HG02938 (cell line): ENCODE data around the gene COMMD2.

Experiments used
- ATAC-seq: cut with Tn5 transposase; IDR thresholded peaks from one replicate; pipeline ENCODE4 v1.9.1; 2021; ENCODE audit warnings: mild to moderate bottlenecking, moderate library complexity; ENCODE audit not compliant: unreplicated experiment

The COMMD2 gene

DNA sequence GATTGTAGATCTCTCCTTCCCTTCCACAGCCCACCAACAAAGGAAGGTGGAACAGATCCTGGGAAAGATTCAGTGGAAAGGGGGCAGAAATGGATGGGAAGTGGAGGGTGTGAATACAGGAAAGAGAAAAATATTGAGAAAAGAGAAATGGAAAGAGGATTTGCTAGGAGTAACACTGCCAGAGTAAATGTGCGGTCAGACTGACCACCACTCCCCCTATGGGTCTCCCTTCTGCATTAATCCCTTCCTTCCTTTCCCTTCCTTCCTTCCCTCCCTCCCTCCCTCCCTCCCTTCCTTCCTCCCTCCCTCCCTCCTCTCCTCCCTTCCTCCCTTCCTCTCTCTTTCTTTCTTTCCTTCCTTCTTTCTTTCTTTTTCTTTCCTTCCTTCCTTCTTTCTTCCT is 12.0 kb upstream of the COMMD2 start:
- ATAC-seq: no peak

DNA sequence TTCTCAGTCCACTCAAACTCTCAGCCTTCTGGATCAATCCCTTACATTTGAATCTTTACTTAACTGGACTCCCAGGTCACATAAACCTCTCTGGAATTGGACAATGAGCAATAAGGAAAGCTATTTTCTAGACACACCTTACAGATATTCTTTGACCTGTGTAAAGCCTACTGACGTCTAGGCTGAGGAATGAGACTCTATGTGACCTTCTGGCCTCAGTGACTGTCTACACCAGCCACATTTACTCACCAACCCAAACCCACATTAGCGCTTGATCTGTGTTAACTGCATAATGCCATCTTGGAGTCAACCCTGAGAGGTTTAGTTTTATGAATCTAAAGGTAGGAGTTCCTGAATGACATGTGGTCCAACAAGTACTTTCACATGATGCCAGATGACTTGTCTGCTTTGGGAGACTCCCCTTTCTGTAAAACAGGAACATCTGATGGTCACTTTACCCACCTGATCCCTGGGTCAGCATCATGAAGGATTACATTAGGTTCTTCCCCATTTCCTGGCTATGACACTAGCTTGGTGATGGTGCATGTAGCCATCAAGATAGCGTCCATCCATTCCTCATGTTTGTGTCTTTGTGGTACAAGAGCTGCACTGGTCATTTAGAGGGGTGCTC is 11.4 kb upstream of the COMMD2 start:
- no peak for ATAC-seq

DNA sequence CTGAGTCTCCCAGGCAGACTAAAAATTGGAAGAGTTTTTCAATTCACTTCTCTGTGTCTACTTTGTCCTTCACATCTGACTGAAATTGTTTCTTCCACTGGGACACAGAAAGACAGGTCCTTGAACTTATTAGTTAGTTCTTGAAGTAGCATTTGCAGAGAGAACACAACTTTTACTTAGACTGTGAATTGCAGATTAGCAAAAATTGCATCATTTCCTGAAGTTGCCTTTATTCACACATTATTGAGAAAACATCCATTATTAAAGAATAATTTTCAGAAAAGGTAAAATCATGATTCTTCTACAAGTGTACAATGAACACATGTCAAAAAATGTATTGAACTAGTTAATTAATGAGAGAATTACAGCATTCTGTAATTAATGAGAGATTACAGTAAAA is 1.4 kb upstream of the COMMD2 start:
- ATAC-seq: no peak

DNA sequence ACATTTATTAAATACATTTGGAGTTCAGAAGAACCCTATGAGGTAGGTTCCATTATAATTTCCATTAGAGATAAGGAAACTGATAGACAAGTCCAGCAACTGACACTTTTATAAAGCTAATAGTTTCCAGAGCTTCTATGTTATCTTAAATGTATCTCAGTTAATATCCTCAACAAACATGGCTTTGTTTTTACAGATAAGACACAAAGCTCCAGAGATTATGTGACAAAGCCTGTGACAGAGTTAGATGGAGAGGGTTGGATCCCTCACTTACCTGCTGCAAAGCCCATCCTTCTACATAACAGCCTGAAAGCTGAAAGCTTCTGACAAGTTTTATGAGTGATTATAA is 473 bp upstream of the COMMD2 start:
- no peak for ATAC-seq

DNA sequence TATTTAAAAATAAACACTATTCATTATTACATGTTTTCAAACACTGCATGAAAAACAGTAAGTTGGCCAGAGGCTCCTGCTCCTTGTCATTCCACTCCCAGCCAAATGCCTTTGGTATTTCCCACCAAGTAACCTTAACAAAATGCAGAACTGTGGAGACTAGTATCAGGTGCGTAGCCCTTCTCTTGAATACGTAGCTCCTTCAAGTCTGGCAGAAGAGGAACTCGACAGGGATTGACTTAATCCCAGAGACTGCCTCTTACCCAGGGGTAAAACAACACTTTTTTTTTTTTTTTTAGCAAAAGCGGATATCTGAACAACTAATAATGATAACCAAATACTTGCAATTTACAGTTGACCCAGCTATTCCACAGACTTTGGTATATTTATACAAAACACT is 738 bp downstream of the COMMD2 start:
- no peak for ATAC-seq

DNA sequence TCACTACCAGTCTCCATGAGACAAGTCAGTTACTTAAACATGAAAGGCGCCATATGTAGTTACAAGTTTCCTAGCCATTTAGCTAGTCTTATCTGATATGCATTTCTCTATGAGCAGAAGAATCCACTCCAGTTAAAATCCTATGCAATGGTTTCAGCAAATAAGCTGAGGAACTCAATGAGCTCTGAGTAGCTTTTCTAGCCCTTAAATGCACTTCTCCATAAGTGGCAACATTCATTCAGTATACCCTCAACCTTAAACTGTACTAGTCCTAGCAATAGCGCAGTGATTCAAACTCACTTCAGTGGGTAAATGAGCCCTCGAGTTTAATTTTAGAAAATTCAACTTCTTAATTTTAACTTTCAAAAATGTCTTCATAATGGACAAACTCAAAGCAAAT is 7.7 kb downstream of the COMMD2 start:
- ATAC-seq: no peak

DNA sequence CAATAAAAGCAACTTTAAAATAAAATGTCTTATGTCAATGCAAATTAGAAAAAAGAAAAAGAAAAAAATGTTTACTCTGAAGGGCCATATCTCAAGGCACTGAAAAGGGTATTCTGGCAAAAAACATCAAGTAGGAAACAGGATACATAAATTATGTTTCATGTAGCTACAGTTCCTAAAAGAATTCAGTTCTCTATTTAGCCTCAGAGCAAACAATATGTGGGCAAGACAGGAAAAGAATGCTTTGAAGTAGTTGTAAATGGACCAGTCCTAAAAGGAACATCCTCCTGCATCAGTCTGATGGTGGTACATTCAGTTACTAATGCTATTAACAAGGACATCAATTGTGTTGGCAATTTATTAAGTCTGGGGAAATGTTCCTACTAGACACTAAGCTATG is 8.1 kb downstream of the COMMD2 start:
- ATAC-seq: no peak

DNA sequence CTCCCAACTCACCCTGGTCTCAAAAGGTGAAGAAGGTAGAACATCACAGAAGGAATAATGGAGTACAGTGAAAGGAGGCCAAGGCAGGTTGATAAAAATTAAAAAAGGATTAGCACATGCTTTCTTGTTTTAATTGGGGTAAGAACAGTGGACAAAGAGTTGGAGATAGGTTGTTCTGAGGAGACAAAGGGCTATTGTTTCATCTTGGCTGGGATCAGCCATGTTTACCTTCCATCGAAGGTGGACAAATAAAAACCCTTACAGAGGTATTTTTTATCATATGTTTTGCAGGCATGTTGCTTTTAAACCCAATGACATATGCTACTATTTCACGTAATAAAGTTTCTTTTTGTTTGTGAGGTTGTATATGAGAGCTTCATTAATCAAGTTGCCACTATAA is 12.9 kb downstream of the COMMD2 start:
- ATAC-seq: no peak

DNA sequence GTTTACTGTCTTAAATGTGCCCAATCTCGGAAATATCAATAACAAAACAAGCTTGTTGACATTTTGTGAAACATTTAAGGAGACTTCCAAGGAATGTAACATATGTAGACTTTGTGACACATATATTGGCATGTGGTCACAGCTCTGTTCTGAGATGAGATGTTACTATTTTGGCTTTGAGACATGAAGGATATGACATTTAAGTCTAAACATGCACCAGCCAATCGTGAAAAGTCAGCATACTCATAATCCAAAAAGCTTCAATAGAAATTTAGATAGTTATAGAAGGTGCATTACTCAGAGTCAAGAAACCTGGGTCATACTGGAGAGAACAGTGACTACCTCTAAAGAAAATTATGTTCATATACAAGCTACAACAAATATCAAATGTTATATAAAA is 13.4 kb downstream of the COMMD2 start:
- ATAC-seq: no peak

DNA sequence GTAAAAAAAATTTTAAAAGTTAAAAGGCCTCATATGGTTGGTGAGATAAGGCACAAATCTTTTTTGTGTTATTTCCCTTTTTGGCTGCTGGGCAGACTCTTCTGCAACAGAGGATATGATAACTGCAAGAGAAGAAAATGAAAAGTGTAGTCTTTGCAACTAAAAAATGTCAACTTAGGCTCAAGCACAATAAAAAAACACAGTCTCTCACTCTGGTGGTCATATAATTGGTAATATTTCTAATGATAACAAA is 15.4 kb downstream of the COMMD2 start:
- no peak for ATAC-seq

DNA sequence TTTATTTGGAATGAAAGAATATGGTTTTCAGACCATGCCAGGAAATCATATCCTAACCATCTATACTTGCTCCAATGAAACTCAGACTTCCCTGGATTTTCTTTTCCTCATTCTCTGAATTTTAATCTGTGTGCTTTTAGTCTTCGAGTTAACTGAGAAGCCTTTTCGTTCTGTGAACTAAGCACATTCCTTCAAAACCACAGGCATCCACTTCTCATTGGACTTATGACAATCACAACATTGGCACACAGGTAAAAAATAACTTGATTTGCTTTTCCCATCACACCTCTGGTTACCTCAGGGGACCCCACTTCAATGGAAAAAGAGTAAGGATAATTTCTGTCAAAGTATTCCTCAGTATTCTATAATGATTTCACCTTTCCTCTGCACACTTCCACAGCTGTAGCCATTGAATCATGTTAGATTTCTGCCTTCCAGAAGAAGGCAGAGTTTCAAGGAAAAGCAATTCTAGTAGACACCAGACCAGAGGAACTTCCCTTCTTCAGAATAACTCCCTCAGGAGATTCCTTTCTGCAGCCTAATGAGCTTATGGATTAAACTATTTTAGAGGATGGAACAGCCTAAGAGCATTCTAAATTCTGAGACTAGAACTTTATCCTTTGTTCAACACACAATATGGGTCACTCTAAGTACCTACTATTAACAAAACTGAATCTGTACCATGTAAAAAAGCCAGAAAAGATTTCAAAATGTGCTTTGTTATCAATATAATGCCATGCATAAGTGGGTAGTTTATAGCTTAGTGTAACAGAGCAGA is 15.9 kb downstream of the COMMD2 start:
- ATAC-seq: no peak

DNA sequence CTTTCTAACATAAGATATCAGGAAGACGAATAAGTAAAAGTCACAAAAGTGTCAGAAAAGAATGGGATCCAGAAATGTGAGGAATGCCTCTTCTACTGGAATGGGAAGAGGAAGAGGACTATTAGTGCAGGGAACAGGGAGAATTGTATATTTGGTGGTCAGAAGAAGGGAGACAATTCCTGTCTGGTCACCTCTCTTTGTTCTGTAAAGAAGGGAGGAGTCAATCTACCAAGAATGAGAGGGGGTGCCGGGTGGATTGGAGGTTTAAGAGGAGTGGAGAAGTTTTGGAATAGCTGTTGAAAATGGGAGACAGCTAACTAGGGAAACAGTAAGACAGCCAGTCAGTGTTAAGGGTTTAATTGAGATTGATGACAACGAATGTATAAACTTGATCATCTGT is 20.1 kb downstream of the COMMD2 start:
- ATAC-seq: no peak

DNA sequence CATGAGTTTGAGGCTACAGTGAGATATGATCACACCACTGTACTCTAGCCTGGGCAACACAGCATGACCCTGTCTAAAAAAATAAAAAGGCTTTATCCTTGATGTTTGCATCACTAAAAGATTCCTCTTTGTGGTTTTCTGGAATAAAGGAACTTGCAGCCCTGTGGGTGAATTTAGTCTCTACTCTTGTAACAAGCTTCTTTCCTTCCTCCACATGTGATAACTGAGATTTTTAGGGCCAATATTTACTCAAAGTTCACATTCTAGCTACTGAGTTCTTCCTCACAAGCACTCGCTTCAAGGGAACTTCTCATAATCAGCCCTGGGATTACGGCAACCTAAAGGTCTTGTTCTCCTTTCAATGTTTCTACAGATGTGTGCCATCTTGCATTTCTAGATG is 24.6 kb downstream of the COMMD2 start:
- ATAC-seq: no peak

DNA sequence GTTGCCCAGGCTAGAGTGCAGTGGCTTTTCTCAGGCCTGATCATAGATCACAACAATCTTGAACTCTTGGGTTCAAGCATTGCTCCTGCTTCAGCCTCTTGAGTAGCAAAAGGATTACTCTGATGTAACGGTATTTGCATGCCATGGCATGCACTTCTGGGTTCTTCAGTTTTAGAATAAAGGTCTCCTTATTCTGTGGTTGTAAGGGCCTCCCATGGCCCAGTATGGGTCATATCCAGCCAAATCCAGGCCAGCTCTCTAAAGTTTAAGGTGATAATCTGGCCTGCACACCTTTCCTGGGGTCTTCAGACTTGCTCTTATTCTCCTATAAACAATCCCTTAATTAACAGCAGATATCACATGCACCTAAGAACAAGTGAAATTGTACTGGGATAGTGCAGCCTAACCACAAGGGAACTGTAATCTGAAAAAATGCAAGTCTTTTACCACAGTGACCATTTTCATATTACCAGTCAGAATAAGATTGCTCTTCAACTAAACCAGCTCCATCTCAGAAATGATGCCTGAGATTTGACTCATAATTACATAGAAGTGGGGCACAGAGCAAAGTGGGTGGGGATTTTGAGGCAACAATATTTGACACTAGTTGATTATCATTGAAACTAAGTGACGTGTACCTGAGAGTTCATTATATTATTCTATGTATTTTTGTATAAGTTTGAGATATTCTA is 25.4 kb downstream of the COMMD2 start:
- ATAC-seq: peak; percentile 96

DNA sequence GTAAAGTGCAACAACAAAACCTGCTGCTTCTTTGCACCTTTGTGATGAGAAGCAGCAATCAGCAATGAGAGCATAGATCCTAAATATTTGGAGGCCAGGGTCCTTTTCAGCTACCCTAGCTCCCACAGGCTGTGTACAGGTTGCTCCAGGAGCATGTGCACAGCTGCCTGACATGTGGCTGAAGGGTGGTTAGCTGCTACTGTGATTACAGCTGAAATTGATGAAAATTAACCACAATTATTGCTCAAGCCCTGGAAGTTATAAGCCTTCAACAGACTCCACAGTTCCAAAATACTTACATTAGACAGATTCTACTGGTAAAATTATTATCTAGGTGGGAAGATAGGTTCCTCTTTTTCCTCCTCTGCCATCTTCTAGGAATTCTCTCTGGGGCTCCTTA is 28.5 kb downstream of the COMMD2 start:
- no peak for ATAC-seq

DNA sequence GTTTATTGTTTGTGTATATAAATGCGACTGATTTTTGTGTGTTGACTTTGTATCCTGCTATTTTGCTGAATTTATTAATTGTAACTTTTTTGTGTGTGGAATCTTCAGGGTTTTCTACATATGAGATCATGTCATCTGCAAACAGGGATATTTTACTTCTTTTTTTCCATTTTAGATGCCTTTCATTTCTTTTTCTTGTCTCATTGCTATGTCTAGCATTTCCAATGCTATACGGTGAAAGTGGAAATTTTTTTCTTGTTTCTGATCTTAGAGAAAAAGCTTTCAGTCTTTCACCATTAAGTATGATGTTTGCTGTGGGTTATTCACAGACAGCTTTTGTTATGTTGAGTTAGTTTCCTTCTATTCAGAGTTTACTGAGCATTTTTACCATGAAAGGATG is 31.4 kb downstream of the COMMD2 start:
- no peak for ATAC-seq

DNA sequence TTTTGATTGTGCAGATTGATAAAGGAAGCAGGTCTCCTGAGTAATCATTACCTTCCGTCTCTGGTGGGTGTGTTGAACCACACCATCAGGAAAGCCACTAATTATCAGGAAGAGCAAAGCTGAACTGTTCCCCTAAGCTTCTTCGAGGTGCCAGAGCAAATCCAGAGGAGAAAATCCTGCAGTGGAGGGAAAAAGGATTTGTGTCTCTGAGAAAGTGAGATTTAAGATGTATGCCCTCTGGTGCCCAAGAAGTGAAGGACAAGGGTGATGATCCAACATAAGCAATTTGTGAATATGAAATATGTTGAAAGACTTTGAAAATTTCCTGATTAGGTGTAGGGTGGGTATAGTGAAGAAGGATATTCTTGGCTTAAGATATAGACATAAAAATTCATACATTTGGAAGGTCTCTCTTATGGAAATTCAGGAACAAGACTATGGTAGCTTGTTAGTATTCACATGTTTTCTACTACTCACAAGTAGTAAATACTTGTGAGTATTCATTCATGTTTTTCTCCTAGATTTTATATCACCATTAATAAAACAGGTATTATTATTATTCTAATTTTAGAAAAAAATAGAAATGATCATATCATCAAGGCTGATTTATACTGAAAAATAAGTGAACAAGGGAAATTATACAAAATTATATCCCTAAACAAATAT is 34.8 kb downstream of the COMMD2 start:
- peak; percentile 64 for ATAC-seq

DNA sequence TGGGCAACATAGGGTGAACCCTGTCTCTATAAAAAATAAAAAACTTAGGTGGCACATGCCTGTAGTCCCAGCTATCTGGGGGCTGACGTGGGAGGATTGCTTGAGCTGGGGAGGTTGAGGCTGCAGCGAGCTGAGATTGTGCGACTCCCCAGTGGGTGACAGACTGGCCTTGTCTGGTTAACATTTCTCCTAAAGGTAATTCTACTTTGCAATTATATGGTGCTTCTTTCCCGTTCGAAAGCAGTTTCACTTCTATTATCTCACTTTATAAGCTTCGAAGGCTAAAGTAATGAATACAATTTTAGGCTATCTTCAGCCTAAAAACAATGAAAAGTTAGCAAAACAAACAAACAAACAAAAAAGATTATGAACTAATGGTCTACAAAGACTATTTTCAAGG is 35.3 kb downstream of the COMMD2 start:
- ATAC-seq: no peak

DNA sequence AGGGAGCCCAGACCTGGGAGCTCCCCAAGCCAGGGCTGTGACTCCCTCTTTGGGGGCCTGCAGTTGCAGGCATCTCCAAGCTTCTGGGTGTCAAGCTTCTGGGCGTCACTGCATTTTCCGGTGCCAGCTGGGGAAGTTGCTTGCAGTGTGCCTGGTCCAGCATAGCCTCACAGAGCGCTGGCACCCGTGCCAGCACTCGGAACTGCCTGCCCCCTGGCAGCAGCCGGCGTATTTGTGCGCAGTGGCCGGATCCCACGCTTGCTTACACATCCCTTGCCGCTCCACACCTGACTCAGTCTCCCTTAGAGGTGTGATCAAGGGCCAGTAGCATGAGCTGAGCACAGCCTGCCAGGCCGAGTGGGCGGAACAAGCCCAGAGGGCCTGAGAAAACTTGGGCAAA is 37.0 kb downstream of the COMMD2 start:
- ATAC-seq: no peak

DNA sequence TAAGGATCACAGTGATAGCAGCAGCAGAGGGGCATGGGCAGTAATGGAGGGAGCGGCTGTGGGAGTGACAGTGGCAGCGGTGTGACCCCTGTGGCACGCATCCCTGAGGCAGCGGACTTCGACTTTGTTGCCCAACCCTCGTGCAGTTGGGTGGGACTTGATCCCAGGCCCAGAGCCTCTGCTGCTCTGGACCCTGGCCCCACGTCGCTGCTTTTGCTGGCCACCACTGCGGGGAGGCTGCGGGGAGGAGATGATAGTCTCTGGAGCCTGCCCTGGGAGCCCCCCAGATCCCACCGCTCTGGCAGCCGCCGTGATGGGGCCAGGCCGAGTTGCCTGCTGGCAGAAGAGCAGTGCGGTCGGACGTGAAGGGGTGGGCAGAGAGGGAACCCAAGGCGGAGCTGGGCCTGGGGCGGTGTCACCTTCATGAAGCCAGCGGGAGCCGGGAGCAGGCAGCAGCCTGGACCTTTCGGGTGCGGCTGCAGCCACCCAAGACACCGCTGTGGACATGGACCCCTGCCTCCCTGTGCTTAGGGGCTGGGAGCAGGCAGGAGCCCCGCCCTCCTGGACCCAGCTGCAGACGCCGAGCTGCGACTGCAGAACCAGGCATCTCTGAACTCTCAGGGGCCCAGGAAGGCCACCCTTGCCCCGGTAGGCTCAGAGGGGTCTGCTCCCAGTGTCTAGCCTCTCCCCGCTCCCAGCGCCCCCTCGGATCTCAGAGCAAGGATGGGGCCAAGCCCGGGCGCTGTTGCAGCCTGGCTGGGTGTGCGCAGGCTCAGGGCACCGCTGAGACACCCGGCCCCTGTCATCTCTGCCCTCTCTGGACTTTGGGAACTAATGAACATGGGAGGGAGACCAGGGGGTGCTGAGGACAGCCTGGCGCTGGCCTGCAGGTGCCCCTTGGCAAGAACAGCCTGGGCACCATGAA is 38.3 kb downstream of the COMMD2 start:
- ATAC-seq: no peak

DNA sequence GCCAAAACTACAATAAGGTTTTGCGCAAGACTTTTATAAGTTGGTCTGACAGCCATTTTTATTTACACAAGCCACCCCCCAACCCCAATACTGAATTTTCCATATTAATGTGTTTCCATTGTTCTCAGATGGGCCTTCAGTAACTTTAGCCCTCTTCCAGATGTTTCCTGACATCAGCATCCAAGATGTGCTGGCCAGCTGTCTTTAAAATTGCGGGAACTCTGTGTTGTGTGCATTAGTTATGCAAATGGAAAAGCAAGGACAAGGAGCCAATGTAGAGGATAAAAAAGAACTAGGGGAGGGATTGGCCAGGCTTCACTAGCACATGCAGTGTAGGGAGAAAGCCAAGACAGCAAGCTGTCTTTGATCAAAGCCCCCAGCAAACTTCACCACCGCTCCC is 45.4 kb downstream of the COMMD2 start:
- ATAC-seq: no peak
